A549 (cell line): ENCODE results near the gene TENM3. TPM values are rescaled to one million over a fixed set of nuclear protein-coding genes. Genes with fewer than 3 reads are reported as not detected.

ENCODE experiments used
- ATAC-seq, 2 experiments: fragments of 200-7000 bp in 1 of 2; fragments of >200 bp in 1 of 2; cut with Nextera tagmentation in 1 of 2; cut with Tn5 transposase in 1 of 2; 3 replicates each; pipeline versions ENCODE4 v1.8.0 to v1.9.1; 2018 to 2020; ENCODE audit warnings: mild to moderate bottlenecking in 1 of 2, moderate library complexity in 1 of 2
- CTCF ChIA-PET: fragments of 300-600 bp; sonication (Branson Sonifier 250); formaldehyde crosslinking; extraction: SDS; loops from one replicate; lab custom pipeline; 2021; ENCODE audit warnings: antibody characterized with exemption, inconsistent platforms; lab: Yijun Ruan, JAX
- POLR2A ChIA-PET: fragments of 350-600 bp; formaldehyde crosslinking; extraction: SDS; loops from one replicate; lab custom pipeline; 2021; ENCODE audit warnings: antibody characterized with exemption, inconsistent platforms; lab: Yijun Ruan, JAX
- DNase-seq, 2 experiments: peaks; one replicate each; pipeline versions ENCODE4 v3.0.0 to v3.0.0-alpha.2; 2011 to 2016; ENCODE audit warnings: low read depth in 1 of 2, low spot score in 1 of 2
- FAIRE-seq: peaks from 2 replicates; lab custom pipeline; 2011; peaks lifted over from hg19 to GRCh38; lab: Jason Lieb, UNC
- H3K27ac ChIP-seq, 2 experiments: fragments of >200 bp; sonication (Bioruptor Twin); formaldehyde crosslinking; 3 replicates each; pipeline ENCODE4 v1.5.1; 2016 to 2017
- H3K4me1 ChIP-seq: fragments of >200 bp; sonication (Bioruptor Twin); formaldehyde crosslinking; 3 replicates; pipeline ENCODE4 v1.6.1; 2016
- H3K4me2 ChIP-seq: fragments of >200 bp; sonication (Bioruptor Twin); formaldehyde crosslinking; 3 replicates; pipeline ENCODE4 v1.6.1; 2016
- H3K4me3 ChIP-seq: fragments of >200 bp; sonication (Bioruptor Twin); formaldehyde crosslinking; 3 replicates; pipeline ENCODE4 v1.5.1; 2016
- H3K9me3 ChIP-seq: fragments of >200 bp; sonication (Bioruptor Twin); formaldehyde crosslinking; 3 replicates; pipeline ENCODE4 v1.6.1; 2016
- CBX8 ChIP-seq: fragments of 200-600 bp; sonication (generic); IDR thresholded peaks from 2 replicates; pipeline ENCODE4 v1.6.1; 2016
- EP300 ChIP-seq, 2 experiments: fragments of >200 bp; sonication (Bioruptor Twin); formaldehyde crosslinking; IDR thresholded peaks; 2 replicates in 1 of 2; 3 replicates in 1 of 2; pipeline ENCODE4 v1.6.1; 2016 to 2017
- FOXS1 ChIP-seq: fragments of 250-450 bp; sonication (Bioruptor Pico); IDR thresholded peaks from 2 replicates; pipeline ENCODE4 v1.5.0; 2020; ENCODE audit warnings: mild to moderate bottlenecking, moderate library complexity
- GATA3 ChIP-seq: IDR thresholded peaks from 2 replicates; pipeline ENCODE4 v1.6.1; 2012; ENCODE audit warnings: borderline replicate concordance
- NFE2L2 ChIP-seq: fragments of 150-350 bp; conservative IDR thresholded peaks from 2 replicates; pipeline ENCODE4 v1.6.1; 2014; ENCODE audit warnings: low read length
- NR3C1 ChIP-seq: fragments of >200 bp; sonication (Bioruptor Twin); formaldehyde crosslinking; IDR thresholded peaks from 3 replicates; pipeline ENCODE4 v1.6.1; 2017
- POLR2AphosphoS2 ChIP-seq: conservative IDR thresholded peaks from 2 replicates; pipeline ENCODE4 v1.6.1; 2012; ENCODE audit warnings: low read length, improper control_type of control experiment, inconsistent platforms
- RAD21 ChIP-seq, 2 experiments: fragments of >200 bp in 1 of 2; sonication (Bioruptor Twin) in 1 of 2; formaldehyde crosslinking in 1 of 2; IDR thresholded peaks in 1 of 2; conservative IDR thresholded peaks in 1 of 2; 2 replicates in 1 of 2; 3 replicates in 1 of 2; pipeline ENCODE4 v1.6.1; 2012 to 2018; ENCODE audit warnings: inconsistent platforms in 1 of 2
- RARB ChIP-seq: fragments of 250-450 bp; sonication (Bioruptor Pico); IDR thresholded peaks from 2 replicates; pipeline ENCODE4 v1.8.0; 2021; ENCODE audit warnings: mild to moderate bottlenecking, moderate library complexity
- RCOR1 ChIP-seq: fragments of 150-350 bp; IDR thresholded peaks from 2 replicates; pipeline ENCODE4 v1.6.1; 2014; ENCODE audit warnings: antibody characterized with exemption, low read length, low read depth
- RFX5 ChIP-seq: fragments of 450-650 bp; IDR thresholded peaks from 2 replicates; pipeline ENCODE4 v1.7.1; 2014; ENCODE audit warnings: antibody characterized with exemption, mild to moderate bottlenecking, moderate library complexity
- SMC3 ChIP-seq: fragments of >200 bp; sonication (Bioruptor Twin); formaldehyde crosslinking; IDR thresholded peaks from 3 replicates; pipeline ENCODE4 v1.6.1; 2018; ENCODE audit warnings: inconsistent platforms
- ZC3H11A ChIP-seq: fragments of 450-650 bp; IDR thresholded peaks from 2 replicates; pipeline ENCODE4 v1.6.1; 2014; ENCODE audit warnings: antibody characterized with exemption, mild to moderate bottlenecking
- WGBS: methylation state at CpG from one replicate; pipeline ENCODE4 v1.1.6; 2017; ENCODE audit errors: missing lambda C conversion rate; 5-methylcytosine and 5-hydroxymethylcytosine counted together
- polyA plus RNA-seq, 4 experiments: library from polyadenylated mRNA; depleted of rRNA in 3 of 4; stranded (reverse); fragments of >200 nt; fragmentation: RNase III in 1 of 4; extraction: RNeasy Plus Mini Kit Qiagen cat#74134 plus additional on column Dnase treatment in 1 of 4; gene quantifications; 2 replicates in 3 of 4; 3 replicates in 1 of 4; pipeline ENCODE4 v1.2.3, GENCODE V29; 2011 to 2017
- TF ChIP-seq, protein P1 (sequence below): fragments of >200 bp; sonication (Bioruptor Twin); formaldehyde crosslinking; IDR thresholded peaks from 3 replicates; pipeline ENCODE4 v1.6.1; 2016
- TF ChIP-seq, protein P2 (sequence below): fragments of >200 bp; sonication (Bioruptor Twin); formaldehyde crosslinking; IDR thresholded peaks from 3 replicates; pipeline ENCODE4 v1.5.1; 2016
- TF ChIP-seq, protein P3 (sequence below): fragments of 250-450 bp; sonication (Bioruptor Pico); IDR thresholded peaks from 2 replicates; pipeline ENCODE4 v1.5.0; 2020; ENCODE audit warnings: low read depth, mild to moderate bottlenecking, moderate library complexity
- TF ChIP-seq, protein P4 (sequence below): IDR thresholded peaks from 2 replicates; pipeline ENCODE4 v1.6.1; 2012

TENM3 gene
- polyA plus RNA-seq, 2 of the 4 experiments (the other 2 are of a cell fraction) = 2.4 to 7.3 TPM

DNA sequence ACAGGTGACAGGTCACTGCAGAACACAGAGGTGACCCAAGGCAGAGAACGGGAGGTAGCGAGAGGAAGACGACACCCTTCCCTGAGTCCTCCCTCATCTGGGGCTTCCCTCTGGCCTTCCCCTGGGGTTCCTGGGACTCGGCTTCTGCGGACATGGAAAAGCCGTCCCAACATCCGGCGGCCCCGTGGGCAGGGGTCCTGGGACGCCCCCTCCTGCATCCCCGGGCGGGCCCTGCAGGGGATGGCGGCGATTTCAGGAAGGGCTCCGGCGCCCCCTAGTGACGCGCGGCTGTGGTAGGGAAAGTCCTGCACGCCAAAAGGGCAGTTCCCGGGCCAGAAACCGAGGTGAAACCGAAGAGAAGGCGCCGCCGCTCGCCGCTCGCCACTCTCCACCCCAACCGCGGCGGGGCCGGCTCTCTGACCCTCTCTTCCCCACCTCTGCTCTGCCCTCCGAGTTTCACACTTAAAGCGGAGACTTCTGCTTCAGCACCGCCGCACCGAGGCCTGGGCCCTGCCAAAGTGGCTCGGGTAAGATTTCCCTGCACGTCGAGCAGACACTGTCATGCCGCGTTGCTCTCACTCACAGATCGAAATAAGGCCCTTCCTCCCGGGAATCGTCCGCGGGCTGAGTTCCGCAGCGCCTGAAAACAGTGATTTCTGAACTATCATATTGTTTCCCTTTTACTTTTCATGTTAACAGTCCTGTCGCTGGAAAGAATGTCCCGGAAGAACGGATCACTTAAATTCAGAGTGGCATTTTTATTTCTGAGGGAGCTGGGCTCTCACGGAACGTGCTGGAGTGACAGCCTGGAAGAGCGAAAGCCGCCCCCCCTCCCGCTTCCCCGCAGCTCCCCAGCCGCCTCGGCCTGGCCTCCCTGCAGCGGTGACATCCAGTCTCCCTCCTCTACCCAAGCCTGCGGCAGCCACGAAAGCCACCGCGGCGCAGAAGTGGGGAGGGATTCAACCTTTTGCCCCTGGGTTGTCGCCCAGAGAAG is 563.4 kb downstream of the TENM3 start:
- CTCF ChIA-PET = interaction anchor here (0.6 to 1.2 kb wide), 6 partner anchors 10 to 655 kb away, joined by 3 to 6 read pairs (median 3); no protein-coding TSS in a partner anchor
- Histone ChIP-seq H3K27ac (peak overlapping the region in 1 of 2 experiments; percentile 75; a peak in 2 of 6 replicates), H3K4me3 (peak overlapping the region; percentile 13; the same call in 1 of the 3 replicates), H3K4me1 (no peaks in the 10 kb centered on the region), H3K9me3 (no peaks in the 10 kb centered on the region), H3K4me2 (peak overlapping the region; percentile 58)
- DNase-seq = peak; percentile 33 to 43
- 32% methylated on average over 31 of the region's 68 CpGs for WGBS
- peak; percentile 69 to 89 for TF ChIP-seq RAD21 (conservative IDR thresholded peaks at IDR 0.05 in 1 of 2, IDR thresholded peaks at IDR 0.05 in 1 of 2)
- TF ChIP-seq, protein P1, sequence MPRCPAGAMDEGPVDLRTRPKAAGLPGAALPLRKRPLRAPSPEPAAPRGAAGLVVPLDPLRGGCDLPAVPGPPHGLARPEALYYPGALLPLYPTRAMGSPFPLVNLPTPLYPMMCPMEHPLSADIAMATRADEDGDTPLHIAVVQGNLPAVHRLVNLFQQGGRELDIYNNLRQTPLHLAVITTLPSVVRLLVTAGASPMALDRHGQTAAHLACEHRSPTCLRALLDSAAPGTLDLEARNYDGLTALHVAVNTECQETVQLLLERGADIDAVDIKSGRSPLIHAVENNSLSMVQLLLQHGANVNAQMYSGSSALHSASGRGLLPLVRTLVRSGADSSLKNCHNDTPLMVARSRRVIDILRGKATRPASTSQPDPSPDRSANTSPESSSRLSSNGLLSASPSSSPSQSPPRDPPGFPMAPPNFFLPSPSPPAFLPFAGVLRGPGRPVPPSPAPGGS = no peak
- peak; percentile 80 for TF ChIP-seq SMC3
- TF ChIP-seq NFE2L2 = no peak
- TF ChIP-seq, protein P2, sequence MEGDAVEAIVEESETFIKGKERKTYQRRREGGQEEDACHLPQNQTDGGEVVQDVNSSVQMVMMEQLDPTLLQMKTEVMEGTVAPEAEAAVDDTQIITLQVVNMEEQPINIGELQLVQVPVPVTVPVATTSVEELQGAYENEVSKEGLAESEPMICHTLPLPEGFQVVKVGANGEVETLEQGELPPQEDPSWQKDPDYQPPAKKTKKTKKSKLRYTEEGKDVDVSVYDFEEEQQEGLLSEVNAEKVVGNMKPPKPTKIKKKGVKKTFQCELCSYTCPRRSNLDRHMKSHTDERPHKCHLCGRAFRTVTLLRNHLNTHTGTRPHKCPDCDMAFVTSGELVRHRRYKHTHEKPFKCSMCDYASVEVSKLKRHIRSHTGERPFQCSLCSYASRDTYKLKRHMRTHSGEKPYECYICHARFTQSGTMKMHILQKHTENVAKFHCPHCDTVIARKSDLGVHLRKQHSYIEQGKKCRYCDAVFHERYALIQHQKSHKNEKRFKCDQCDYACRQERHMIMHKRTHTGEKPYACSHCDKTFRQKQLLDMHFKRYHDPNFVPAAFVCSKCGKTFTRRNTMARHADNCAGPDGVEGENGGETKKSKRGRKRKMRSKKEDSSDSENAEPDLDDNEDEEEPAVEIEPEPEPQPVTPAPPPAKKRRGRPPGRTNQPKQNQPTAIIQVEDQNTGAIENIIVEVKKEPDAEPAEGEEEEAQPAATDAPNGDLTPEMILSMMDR = peak; percentile 70
- POLR2A ChIA-PET = interaction anchor here (0.6 kb wide), 1 partner anchor 313 kb away, joined by 3 read pairs; no protein-coding TSS in a partner anchor
- FAIRE-seq = no peak
- peak; percentile 94 to 97 for ATAC-seq

- DNase-seq = no peak
- CTCF ChIA-PET = interaction anchor here (1.2 kb wide), 1 partner anchor 12 kb away, joined by 6 read pairs; no protein-coding TSS in a partner anchor
- WGBS = 80% methylated on average over 10 of the region's 12 CpGs
- no peak overlapping the region for H3K27ac ChIP-seq
- H3K4me1 ChIP-seq = no peaks in the 10 kb centered on the region
- TF ChIP-seq FOXS1 (CRISPR knock-in tag) = no peak
- TF ChIP-seq, protein P2 = no peak
- no peak for TF ChIP-seq ZC3H11A
- no peak for TF ChIP-seq CBX8
- no peak for TF ChIP-seq POLR2AphosphoS2
- TF ChIP-seq, protein P3, sequence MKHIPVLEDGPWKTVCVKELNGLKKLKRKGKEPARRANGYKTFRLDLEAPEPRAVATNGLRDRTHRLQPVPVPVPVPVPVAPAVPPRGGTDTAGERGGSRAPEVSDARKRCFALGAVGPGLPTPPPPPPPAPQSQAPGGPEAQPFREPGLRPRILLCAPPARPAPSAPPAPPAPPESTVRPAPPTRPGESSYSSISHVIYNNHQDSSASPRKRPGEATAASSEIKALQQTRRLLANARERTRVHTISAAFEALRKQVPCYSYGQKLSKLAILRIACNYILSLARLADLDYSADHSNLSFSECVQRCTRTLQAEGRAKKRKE (CRISPR knock-in tag) = no peak
- TF ChIP-seq EP300 (IDR thresholded peaks at IDR 0.05) = no peak
- TF ChIP-seq, protein P4, sequence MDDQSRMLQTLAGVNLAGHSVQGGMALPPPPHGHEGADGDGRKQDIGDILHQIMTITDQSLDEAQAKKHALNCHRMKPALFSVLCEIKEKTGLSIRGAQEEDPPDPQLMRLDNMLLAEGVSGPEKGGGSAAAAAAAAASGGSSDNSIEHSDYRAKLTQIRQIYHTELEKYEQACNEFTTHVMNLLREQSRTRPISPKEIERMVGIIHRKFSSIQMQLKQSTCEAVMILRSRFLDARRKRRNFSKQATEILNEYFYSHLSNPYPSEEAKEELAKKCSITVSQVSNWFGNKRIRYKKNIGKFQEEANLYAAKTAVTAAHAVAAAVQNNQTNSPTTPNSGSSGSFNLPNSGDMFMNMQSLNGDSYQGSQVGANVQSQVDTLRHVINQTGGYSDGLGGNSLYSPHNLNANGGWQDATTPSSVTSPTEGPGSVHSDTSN = no peak
- no peak for TF ChIP-seq RARB (CRISPR knock-in tag)
- TF ChIP-seq NR3C1 = no peak
- no peak for TF ChIP-seq RFX5
- TF ChIP-seq RCOR1 = no peak
- TF ChIP-seq GATA3 = no peak
- H3K9me3 ChIP-seq = no peaks in the 10 kb centered on the region
- no peak overlapping the region for H3K4me2 ChIP-seq
- no peak for ATAC-seq
- no peak overlapping the region for H3K4me3 ChIP-seq
- FAIRE-seq = no peak
- POLR2A ChIA-PET = no interaction called here
Observed at GRCh38 chr4:182807346-182807745, 564.1 kb downstream of the TENM3 start.
